Ovary (tissue), 9 donors: ENCODE results near the gene PARD3B. TPM values are rescaled to one million over a fixed set of nuclear protein-coding genes. Genes with fewer than 3 reads are reported as not detected.

ENCODE experiments used
- DNase-seq, 5 donors: peaks; one replicate each; pipeline ENCODE4 v3.0.0-alpha.2; 2019 to 2020
- H3K27ac ChIP-seq, 2 donors: fragments of 200-600 bp; one replicate each; pipeline versions ENCODE4 v1.5.1 to v1.8.0; 2019 to 2022
- H3K27me3 ChIP-seq: fragments of 200-600 bp; one replicate; pipeline ENCODE4 v1.8.0; 2022
- H3K36me3 ChIP-seq: fragments of 200-600 bp; sonication (generic); one replicate; pipeline ENCODE4 v1.5.1; 2019
- H3K4me1 ChIP-seq: one replicate; pipeline ENCODE4 v1.8.1; 2013; ENCODE audit warnings: mild to moderate bottlenecking, moderate library complexity; ENCODE audit not compliant: insufficient read depth
- H3K4me3 ChIP-seq: fragments of 200-600 bp; sonication (generic); one replicate; pipeline ENCODE4 v1.5.1; 2017
- H3K9me3 ChIP-seq, 2 donors: fragments of 200-600 bp in 1 of 2; sonication (generic) in 1 of 2; one replicate each; pipeline versions ENCODE4 v1.5.1 to v1.8.1; 2013 to 2019; ENCODE audit warnings: mild to moderate bottlenecking in 1 of 2, moderate library complexity in 1 of 2
- CTCF ChIP-seq, 3 donors: fragments of 450-650 bp in 2 of 3; fragments of 200-600 bp in 1 of 3; IDR thresholded peaks; one replicate each; pipeline versions ENCODE4 v1.5.1 to v1.8.0; 2016 to 2022; ENCODE audit warnings: antibody characterized with exemption in 3 of 3, mild to moderate bottlenecking in 1 of 3
- EP300 ChIP-seq: sonication (generic); formaldehyde crosslinking; IDR thresholded peaks from one replicate; pipeline ENCODE4 v1.6.1; 2017; ENCODE audit warnings: antibody characterized with exemption
- POLR2A ChIP-seq: fragments of 450-650 bp; IDR thresholded peaks from one replicate; pipeline ENCODE4 v1.6.1; 2017; ENCODE audit warnings: antibody characterized with exemption, mild to moderate bottlenecking, moderate library complexity
- WGBS, 3 donors: extraction: QIAGEN DNeasy Blood & Tissue Kit in 1 of 3; methylation state at CpG; one replicate each; pipeline versions ENCODE4 v1.1.5 to v1.1.7; 2013 to 2017; 5-methylcytosine and 5-hydroxymethylcytosine counted together
- intact Hi-C, 4 donors: fragments of 100-400 bp; cut with DNase I; formaldehyde crosslinking; loops; one replicate each; pipeline versions ENCODE4 v1.11.0 to v1.15.1; 2022 to 2023
- polyA plus RNA-seq, 2 donors: library from polyadenylated mRNA; stranded (reverse); fragments of 200-250 nt in 1 of 2; fragments of 350-450 nt in 1 of 2; fragmentation: Illumina TruSeq in 1 of 2; extraction: RNeasy Lipid Tissue Mini Kit (QIAGEN cat#74804) in 1 of 2; gene quantifications; one replicate each; pipeline ENCODE4 v1.2.3, GENCODE V29; 2013 to 2014
- total RNA-seq, 7 donors: library from RNA; depleted of rRNA in 2 of 7; stranded (reverse); fragments of >200 nt in 2 of 7; fragmentation: NEBNext Ultra II Directional in 3 of 7; extraction: Animal tissue kit (Norgen Biotek cat#: 25700) in 3 of 7; gene quantifications; one replicate each; pipeline versions ENCODE4 v1.1.0 to v1.2.4, GENCODE V29; 2016 to 2023
- donor health status: DM: no; HTN: no; CAD: no; lungs with moderate emphysema.
- donor health status: DM: no; HTN: no; CAD: no.
- donor health status: Bipolar disorder and iron deficiency.
- donor health status: DM: yes; HTN: yes; CAD: no.
- donor health status: DM: no; HTN: no; CAD: no.
- donor health status: DM: yes; HTN: yes; CAD: no.

Gene PARD3B
- total and polyA plus RNA-seq, 9 donors, result 8.2 to 46.6 (median 28.7) TPM

- no peaks in the 10 kb centered on the region for H3K9me3 ChIP-seq
- intact Hi-C loops, result no loop called here
- no peaks in the 10 kb centered on the region for H3K36me3 ChIP-seq
- H3K4me3 ChIP-seq, result no peak overlapping the region
- 84 to 93% (median 88%) methylated on average over 1 of the region's 1 CpG for WGBS, 3 donors
- TF ChIP-seq EP300 (no peak), CTCF (IDR thresholded peaks at IDR 0.05) (no peak), POLR2A (no peak)
- no peak overlapping the region for H3K27ac ChIP-seq
- no peak for DNase-seq
- no peaks in the 10 kb centered on the region for H3K27me3 ChIP-seq
- no peaks in the 10 kb centered on the region for H3K4me1 ChIP-seq
Observed at GRCh38 chr2:204958371-204958770, 413.1 kb downstream of the PARD3B start.

- WGBS, 3 donors, result 95 to 97% (median 96%) methylated on average over 3 of the region's 3 CpGs
- no peak for DNase-seq
- intact Hi-C loops, result no loop called here
- Histone ChIP-seq H3K36me3 (no peaks in the 10 kb centered on the region), H3K27ac (no peak overlapping the region), H3K4me1 (peaks cover 2% of the 10 kb centered on the region), H3K27me3 (no peaks in the 10 kb centered on the region), H3K9me3 (no peaks in the 10 kb centered on the region), H3K4me3 (no peak overlapping the region)
- TF ChIP-seq CTCF (IDR thresholded peaks at IDR 0.05) (no peak), EP300 (no peak), POLR2A (no peak)
Observed at GRCh38 chr2:204964414-204964813, 419.1 kb downstream of the PARD3B start.

- Histone ChIP-seq H3K4me3 (no peak overlapping the region), H3K27me3 (no peaks in the 10 kb centered on the region), H3K9me3 (no peaks in the 10 kb centered on the region), H3K27ac (no peak overlapping the region), H3K4me1 (peaks cover 2% of the 10 kb centered on the region), H3K36me3 (no peaks in the 10 kb centered on the region)
- no peak for DNase-seq
- WGBS, 3 donors, result 66 to 70% (median 70%) methylated on average over 5 of the region's 5 CpGs
- intact Hi-C loops, result no loop called here
- no peak for TF ChIP-seq CTCF (IDR thresholded peaks at IDR 0.05)
- no peak for TF ChIP-seq POLR2A
- no peak for TF ChIP-seq EP300
Observed at GRCh38 chr2:204966245-204966644, 421.0 kb downstream of the PARD3B start.

- Histone ChIP-seq H3K4me1 (peaks cover 2% of the 10 kb centered on the region), H3K4me3 (no peak overlapping the region)
- no peak for TF ChIP-seq EP300
- TF ChIP-seq CTCF (IDR thresholded peaks at IDR 0.05), result no peak
- TF ChIP-seq POLR2A, result no peak
Observed at GRCh38 chr2:204967199-204967960, 422.1 kb downstream of the PARD3B start.

More at GRCh38 chr2:204967199-204967960, 422.1 kb downstream of the PARD3B start:
- intact Hi-C loops, result no loop called here
- Histone ChIP-seq H3K27me3 (no peaks in the 10 kb centered on the region), H3K36me3 (no peaks in the 10 kb centered on the region), H3K9me3 (no peaks in the 10 kb centered on the region), H3K27ac (no peak overlapping the region)
- 53 to 67% (median 59%) methylated on average over 7 of the region's 7 CpGs for WGBS, 3 donors
- peak in 1 of 5 donors; percentile 31 for DNase-seq
